NCI-H1694 treated with DMSO at 0.1 percent for 48 hours (cell line): ENCODE measurements around the gene PEX5L.
"Not testable (repeated sequence)": the region's sequence is repeated elsewhere in the genome, so short reads cannot be mapped to it uniquely, and the experiment has no call there.

Experiments
- DNase-seq: peaks from one replicate; lab custom pipeline; 2025; lab: John Stamatoyannopoulos, UW

Gene PEX5L

DNA sequence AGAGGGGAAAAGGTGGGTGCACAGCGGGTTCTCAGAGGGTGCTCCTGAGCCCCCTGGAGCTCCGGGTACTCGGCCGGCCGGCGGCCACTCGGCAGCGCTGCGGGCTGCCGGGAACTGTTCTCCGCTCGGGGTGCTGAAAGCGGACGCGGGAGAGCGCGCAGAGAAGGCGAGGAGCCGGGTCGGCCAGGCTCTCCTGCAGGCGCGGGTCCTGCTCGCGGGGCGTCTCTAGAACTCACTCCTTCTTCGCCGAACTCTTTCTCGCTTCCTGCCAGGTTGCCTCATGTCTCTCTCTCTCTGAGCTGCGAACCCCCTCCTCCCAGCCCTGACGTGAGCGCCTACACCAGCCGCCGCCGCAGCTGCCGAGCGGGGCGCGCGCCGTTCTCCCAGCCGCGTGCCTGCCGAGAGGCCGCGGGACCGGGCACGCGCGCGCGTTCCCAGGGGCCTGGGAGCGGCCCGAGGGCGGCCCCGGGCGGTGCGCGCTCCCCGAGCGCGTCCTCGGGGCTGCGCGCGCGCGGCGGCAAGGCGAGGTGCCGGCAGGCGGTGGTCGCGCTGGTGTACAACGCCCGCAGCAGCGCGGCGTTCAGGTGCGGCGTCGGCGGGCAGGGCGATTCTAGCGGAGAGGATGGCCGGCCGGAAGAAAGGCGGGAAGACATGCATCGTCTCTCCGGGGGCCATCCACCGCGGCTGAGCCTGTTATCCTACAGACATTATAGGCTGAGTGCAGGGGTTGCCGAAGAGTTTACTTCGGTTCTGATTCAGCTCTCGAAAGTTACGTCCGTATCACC, at the start of gene PEX5L:
Gene PEX5L (minus strand): TSS at position 267 of the 785 bp plus-strand sequence. CDS start 338 bp downstream, outside the sequence.
- peak; percentile 57 for DNase-seq

- DNase-seq, result no peak
Measured at GRCh38 chr3:180085122-180085710, 48.5 kb upstream of the PEX5L start.

DNA sequence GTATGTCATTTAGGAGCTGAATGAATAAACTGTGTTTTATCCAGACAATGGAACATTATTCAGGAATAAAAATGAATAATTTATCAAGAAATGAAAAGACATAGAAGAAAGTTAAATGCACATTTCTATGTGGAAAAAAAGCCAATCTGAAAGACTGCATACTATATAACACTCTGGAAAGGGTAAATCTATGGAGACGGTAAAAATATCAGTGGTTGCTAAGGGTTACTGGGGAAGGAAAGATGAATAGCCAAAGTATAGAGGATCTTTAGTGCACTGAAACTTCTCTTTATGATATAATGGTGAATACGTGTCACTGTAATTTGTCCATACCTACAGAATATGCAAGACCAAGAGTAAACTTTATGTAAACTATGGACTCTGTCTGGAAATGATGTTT, 46.0 kb upstream of the PEX5L start:
- DNase-seq, result no peak

GRCh38 chr3:180078592-180078991, 41.9 kb upstream of the PEX5L start:
- no peak for DNase-seq

DNA sequence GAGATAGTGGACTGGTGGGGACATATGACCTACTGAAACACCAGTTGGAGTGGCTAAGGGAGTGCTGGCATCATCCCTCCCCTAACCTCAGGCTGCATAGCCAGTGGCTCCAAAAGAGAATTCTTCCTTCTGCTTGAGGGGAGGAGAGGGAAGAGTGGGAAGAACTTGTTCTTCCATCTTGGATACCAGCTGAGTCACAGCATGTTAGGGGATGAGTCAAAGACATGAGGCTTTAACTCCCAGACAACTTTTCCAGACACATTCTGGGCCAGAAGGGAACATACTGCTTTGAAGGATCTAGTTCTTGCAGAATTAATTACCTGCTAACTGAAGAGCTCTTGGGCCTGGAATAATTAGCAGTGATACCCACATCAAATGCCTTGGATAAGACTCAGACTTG, 36.8 kb upstream of the PEX5L start:
- DNase-seq, result no peak

- DNase-seq, result no peak
Measured at GRCh38 chr3:180072786-180073185, 36.0 kb upstream of the PEX5L start.

DNA sequence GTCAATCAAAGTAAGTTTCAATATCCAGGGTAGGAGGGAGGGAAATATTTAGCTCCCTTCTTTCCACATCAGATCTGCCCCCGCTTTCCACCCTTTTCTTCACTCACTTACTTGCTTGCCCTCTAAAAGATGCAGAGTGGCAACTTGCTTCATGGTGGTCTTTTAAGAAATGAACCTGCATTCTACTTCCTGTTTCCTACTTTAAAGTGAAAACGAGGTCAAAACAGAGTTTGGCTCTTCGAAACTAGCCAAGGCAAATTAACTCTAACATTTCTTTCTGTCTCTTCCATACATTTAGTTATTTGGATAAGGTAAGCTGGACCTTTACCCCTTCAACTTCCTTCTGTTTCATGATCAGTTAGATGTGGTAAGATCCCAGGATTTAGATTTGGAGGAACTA, 34.2 kb upstream of the PEX5L start:
- no peak for DNase-seq

DNA sequence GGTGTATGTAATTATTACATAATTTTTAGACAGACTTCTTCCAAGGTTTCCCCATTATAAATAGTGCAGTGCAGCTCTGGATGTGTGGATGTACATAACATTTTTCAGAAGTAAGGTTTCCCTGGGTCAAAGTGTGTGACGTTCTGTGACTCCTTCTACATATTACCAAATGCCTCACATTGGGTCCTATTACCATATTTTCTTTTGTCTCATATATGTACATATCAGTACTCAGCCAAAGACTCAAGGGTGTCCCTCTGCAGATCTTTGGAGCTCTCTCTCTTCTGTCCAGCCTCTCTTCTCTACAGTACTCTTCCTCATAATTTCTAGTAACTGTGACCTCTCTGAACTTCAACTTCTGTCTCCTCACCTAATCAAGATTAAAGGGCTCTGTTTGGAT, 31.3 kb upstream of the PEX5L start:
- no peak for DNase-seq

DNA sequence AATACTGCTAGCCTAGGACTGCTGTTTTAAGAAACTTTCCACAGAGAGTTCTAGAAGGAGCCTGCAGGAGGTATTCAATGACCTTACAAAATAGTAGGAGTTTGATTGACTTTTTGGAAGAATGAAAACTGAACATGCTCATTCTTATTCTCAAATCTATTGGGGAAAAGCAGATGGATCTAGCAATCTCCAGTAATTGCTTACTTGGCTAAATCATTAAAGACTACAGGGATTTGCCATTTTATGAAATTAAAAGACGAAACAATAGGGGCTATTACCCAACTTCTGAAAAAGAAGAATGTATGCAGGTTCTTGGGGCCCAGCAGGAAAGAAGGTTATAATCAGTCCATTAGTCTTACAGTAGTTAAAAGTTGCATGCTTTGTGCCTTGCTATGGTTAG, 29.9 kb upstream of the PEX5L start:
- no peak for DNase-seq

GRCh38 chr3:180063783-180064182, 27.0 kb upstream of the PEX5L start:
- DNase-seq, result no peak

DNA sequence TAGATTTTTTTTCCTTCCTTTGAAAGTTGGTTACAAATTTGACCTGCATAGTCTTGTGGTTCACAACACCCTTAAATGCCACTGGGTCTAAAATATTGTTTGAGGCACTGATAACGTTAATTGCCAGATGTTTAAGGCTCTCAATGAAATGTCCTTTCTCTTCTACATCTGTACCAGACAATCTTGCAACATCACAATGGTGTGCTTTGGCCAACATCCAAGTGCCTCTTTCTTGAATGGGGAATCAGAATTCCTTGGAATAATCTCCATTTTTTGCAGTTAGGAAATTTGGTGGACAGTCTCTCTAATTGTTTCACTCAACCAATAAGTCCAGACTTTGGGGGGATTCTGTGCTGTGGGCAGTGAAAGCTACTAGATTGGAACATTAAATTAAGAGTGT, 26.0 kb upstream of the PEX5L start:
- DNase-seq, result no peak

- DNase-seq, result no peak
Measured at GRCh38 chr3:180059356-180059755, 22.6 kb upstream of the PEX5L start.

- DNase-seq, result no peak
Measured at GRCh38 chr3:180058238-180058637, 21.5 kb upstream of the PEX5L start.

- not testable (repeated sequence) for DNase-seq
Measured at GRCh38 chr3:180055656-180056055, 18.9 kb upstream of the PEX5L start.

DNA sequence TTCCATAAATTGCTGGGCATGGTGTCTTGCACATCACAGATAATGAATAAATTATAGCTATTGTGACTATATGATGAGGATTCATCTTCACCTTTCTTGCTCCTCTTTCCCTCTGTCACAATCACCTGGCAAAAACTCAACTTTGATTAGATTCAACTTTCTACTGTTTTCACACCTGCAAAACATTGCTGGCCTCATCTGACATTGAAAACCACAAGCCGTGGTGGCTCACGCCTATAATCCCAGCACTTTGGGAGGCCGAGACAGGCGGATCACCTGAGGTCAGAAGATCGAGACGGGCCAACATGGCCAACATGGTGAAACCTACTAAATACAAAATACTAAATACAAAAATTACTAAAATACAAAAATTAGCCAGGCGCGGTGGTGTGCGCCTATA, 12.7 kb upstream of the PEX5L start:
- DNase-seq, result no peak

DNA sequence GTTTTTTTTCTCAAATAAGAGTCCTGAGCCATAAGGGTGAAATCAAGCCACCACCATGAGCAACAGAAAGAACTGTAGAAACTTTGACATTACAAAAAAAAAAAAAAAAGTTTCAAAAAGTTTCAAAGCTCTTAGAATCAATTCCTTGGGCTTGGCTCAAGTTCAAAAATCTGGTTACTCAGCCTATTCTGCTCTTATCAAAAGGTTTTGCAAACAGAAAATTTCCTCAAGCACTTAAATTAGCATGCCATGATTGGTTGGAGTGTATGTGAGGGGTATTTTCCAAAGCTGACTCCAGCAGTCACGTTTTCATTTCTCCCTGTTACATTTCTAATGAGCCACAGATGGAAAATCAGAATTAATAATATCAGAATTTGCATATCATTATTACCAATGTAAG, 12.1 kb upstream of the PEX5L start:
- DNase-seq, result no peak

- DNase-seq, result no peak
Measured at GRCh38 chr3:180048103-180048502, 11.4 kb upstream of the PEX5L start.

- DNase-seq, result no peak
Measured at GRCh38 chr3:180040966-180041365, 4.2 kb upstream of the PEX5L start.

DNA sequence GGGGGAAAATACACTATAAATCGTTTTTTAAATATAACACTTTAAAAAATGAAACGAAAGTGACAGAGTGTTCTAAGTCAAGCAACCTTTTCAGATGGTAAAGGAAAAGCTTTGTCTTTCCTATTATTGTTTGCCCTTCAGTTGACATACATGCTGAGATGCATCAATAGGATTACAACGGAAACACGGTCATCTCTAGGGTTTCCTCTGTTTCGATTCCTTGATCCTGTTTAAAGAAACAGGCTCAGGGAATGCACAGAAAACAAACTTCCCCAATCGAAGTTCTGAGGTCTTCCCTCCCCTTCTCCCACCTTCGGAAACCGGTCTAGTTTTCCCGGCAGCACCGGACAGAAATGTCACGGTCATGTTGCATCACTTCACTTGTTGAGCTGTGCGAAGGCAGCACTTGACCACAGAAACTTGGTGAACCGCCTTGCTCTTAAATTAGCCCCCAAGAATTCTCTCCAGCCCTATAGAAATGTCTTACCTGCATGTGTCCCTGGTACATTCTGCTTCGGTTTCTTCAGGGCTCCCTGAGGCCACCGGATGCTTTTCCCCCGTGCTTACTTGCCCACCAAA, 556 bp downstream of the PEX5L start:
- DNase-seq, result no peak

DNA sequence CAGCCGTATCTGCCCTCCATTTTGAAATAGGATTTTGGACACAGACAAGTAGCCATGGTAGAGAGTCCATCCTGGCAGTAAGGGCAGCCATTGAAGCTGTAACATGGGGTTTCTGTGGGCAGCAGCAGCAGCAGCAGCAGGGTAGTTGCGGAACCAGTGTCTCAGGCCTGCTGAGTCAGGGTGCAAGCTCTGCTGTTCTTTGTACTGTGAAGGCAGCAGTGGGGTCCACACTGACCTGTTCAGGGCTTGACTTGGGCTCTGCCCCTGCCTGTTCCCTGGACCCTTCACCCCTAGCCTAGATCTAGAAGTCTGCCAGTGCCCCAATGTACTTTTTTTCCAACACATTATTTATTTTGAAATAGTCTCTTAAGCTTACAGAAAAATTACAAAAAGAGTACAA, 9.7 kb downstream of the PEX5L start:
- DNase-seq, result no peak

DNA sequence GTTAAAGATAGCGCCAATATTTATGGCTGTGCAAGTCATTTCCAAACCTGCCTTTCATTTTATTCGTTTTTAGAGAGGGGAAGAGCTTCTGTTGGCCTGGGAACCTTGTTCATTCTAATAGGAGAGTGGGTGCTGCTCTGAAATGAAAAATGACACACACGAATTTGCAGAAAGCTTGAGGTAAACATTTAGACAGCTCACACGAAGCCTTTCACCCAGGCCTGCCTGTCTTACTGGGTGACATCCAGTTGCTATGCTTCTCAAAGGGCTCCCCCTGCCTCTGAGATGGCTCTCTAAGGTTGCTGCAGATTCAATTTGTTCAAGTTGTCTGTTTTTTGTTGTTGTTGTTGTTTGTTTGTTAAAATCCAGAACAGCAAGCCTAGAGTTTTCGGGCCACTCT, 18.2 kb downstream of the PEX5L start:
- DNase-seq, result no peak

DNA sequence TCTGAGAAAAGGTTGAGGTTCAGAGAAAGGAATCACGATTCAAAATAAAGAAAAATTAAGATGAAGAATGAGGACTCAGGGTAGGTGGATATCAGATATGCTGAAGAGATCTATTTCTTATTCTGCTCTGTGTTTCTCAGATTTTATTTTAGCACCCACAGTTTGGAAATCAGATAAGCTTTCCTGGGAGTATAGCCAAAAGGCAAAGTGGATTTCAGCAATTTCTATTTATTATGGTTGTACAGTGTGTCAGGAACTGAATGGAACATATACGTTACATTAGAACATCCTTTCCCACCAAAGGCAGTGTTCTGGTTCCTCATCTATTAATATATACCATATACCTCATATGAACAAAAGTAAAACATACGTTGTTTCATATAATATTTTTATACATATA, 18.9 kb downstream of the PEX5L start:
- DNase-seq, result no peak

DNA sequence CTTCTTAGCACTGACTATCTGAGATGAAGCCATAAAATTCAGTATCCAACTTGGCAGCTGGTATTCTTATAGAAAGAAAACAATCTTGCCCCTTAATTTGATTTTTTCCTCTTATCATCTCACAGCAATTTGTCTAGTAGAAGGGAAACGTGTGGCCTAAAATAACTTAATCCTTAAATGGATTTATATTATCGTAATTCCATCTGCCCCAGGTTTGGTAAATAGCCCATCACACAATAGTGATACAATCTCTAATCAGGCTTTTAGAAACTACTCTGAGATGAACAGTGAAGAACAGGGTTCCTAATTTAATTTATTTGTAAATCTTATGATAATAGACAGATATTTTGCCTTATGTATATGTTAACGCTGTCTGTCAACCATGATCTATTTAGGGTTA, 24.8 kb downstream of the PEX5L start:
- DNase-seq, result no peak

- DNase-seq, result not testable (repeated sequence)
Measured at GRCh38 chr3:180008318-180008717, 28.4 kb downstream of the PEX5L start.
